Gastroesophageal sphincter (tissue), 3 donors: ENCODE measurements around the gene ATP8A1.

Experiments used
- POLR2A ChIP-seq, 2 donors: fragments of 450-650 bp; IDR thresholded peaks; one replicate each; pipeline ENCODE4 v1.6.1; 2017; ENCODE audit warnings: antibody characterized with exemption in 2 of 2, mild to moderate bottlenecking in 2 of 2, moderate library complexity in 1 of 2
- TF ChIP-seq, protein P1 (sequence below), 4 experiments: fragments of 200-600 bp in 2 of 4; fragments of 450-650 bp in 2 of 4; sonication (generic) in 1 of 4; IDR thresholded peaks; one replicate each; pipeline ENCODE4 v1.5.1; 2017 to 2019; ENCODE audit warnings: antibody characterized with exemption in 4 of 4, mild to moderate bottlenecking in 2 of 4, moderate library complexity in 2 of 4

DNA sequence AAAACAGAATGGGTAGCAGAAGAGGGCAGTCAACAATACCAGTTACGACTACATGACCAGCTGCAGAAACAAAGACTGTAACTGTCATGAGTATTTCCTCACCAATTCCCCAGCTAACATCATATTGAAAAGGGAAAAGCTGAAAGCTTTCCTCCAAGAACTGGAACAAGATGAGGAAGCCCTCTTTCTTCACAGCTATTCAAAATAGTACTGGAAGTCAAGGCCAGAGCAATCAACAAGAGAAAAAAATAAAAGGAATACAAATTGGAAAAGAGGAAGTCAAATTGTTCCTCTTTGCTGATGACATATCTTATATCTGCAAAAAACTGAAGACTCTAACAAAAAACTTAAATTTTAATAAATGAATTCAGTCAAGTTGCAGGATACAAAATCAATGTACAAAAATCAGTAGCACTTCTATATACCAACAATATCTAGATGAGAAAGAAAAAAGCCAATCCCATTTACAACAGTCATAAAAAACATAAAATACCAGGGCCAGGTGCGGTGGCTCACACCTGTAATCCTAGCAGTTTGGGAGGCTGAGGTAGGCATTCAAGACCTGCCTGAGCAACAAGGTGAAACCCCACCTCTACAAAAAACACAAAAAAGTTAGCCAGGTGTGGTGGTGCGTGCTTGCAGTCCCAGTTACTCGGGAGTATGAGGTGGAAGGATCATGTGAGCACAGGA lies 125.4 kb downstream of the ATP8A1 start:
- TF ChIP-seq POLR2A (IDR thresholded peaks at IDR 0.05): no peak
- TF ChIP-seq, protein P1, sequence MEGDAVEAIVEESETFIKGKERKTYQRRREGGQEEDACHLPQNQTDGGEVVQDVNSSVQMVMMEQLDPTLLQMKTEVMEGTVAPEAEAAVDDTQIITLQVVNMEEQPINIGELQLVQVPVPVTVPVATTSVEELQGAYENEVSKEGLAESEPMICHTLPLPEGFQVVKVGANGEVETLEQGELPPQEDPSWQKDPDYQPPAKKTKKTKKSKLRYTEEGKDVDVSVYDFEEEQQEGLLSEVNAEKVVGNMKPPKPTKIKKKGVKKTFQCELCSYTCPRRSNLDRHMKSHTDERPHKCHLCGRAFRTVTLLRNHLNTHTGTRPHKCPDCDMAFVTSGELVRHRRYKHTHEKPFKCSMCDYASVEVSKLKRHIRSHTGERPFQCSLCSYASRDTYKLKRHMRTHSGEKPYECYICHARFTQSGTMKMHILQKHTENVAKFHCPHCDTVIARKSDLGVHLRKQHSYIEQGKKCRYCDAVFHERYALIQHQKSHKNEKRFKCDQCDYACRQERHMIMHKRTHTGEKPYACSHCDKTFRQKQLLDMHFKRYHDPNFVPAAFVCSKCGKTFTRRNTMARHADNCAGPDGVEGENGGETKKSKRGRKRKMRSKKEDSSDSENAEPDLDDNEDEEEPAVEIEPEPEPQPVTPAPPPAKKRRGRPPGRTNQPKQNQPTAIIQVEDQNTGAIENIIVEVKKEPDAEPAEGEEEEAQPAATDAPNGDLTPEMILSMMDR (IDR thresholded peaks at IDR 0.05): no peak
